Lung (tissue), 12 donors: ENCODE data around the gene DOCK4. TPM values are rescaled to one million over a fixed set of nuclear protein-coding genes. Genes with fewer than 3 reads are reported as not detected.

Experiments
- ATAC-seq: fragments of 200-7000 bp; cut with Tn5 transposase; one replicate; pipeline ENCODE4 v1.9.1; 2020; ENCODE audit warnings: moderate number of reproducible peaks; ENCODE audit not compliant: insufficient read depth, low FRiP score
- DNase-seq, 3 donors: peaks; one replicate each; pipeline ENCODE4 v3.0.0-alpha.2; 2013 to 2017
- H3K27ac ChIP-seq, 2 donors: one replicate each; pipeline ENCODE4 v1.5.1; 2013; ENCODE audit warnings: mild to moderate bottlenecking in 2 of 2, moderate library complexity in 2 of 2, control low read depth in 1 of 2, inconsistent platforms in 1 of 2, low read depth in 1 of 2, low read length in 1 of 2
- H3K27me3 ChIP-seq, 3 donors: one replicate each; pipeline ENCODE4 v1.5.1; 2013; ENCODE audit warnings: low read length in 2 of 3; ENCODE audit not compliant: control insufficient read depth in 3 of 3, insufficient read depth in 3 of 3
- H3K36me3 ChIP-seq, 4 donors: one replicate each; pipeline ENCODE4 v1.5.1; 2013; ENCODE audit warnings: low read length in 4 of 4, mild to moderate bottlenecking in 1 of 4, moderate library complexity in 1 of 4; ENCODE audit not compliant: control insufficient read depth in 4 of 4, insufficient read depth in 4 of 4
- H3K4me1 ChIP-seq, 5 donors: one replicate each; pipeline ENCODE4 v1.5.1; 2013; ENCODE audit warnings: low read length in 5 of 5, mild to moderate bottlenecking in 2 of 5, moderate library complexity in 1 of 5; ENCODE audit not compliant: control insufficient read depth in 5 of 5, insufficient read depth in 5 of 5
- H3K4me3 ChIP-seq: one replicate; pipeline ENCODE4 v1.5.1; 2013; ENCODE audit warnings: mild to moderate bottlenecking, control low read depth, moderate library complexity
- H3K9ac ChIP-seq, 2 donors: one replicate each; pipeline ENCODE4 v1.5.1; 2013; ENCODE audit warnings: low read length in 2 of 2, control low read depth in 1 of 2; ENCODE audit not compliant: insufficient read depth in 1 of 2
- H3K9me3 ChIP-seq, 4 donors: one replicate each; pipeline ENCODE4 v1.5.1; 2013; ENCODE audit warnings: low read length in 3 of 4, mild to moderate bottlenecking in 1 of 4, moderate library complexity in 1 of 4; ENCODE audit not compliant: control insufficient read depth in 4 of 4, insufficient read depth in 3 of 4
- CTCF ChIP-seq: IDR thresholded peaks from 2 replicates; pipeline ENCODE4 v1.5.1; 2012; ENCODE audit warnings: mild to moderate bottlenecking; ENCODE audit errors: control extremely low read depth, extremely low read depth
- WGBS, 2 donors: extraction: QIAGEN DNeasy Blood & Tissue Kit; methylation state at CpG; one replicate each; pipeline ENCODE4 v1.1.7; 2013; 5-methylcytosine and 5-hydroxymethylcytosine counted together
- polyA plus RNA-seq, 2 donors: library from polyadenylated mRNA; stranded (reverse); fragments of 200-250 nt; gene quantifications; one replicate each; pipeline ENCODE4 v1.2.1, GENCODE V29; 2013
- total RNA-seq, 2 donors: library from RNA; depleted of rRNA in 1 of 2; stranded (reverse); fragments of >200 nt in 1 of 2; gene quantifications; one replicate each; pipeline ENCODE4 v1.2.1, GENCODE V29; 2014 to 2021
- donor health status: control.
- donor health status: control.
- donor health status: Bipolar disorder and iron deficiency.
- donor health status: healthy.
- donor health status: DM: yes; HTN: yes; CAD: no.

The DOCK4 gene
- total and polyA plus RNA-seq, 4 donors, result 18.7 to 163 (median 40.3) TPM

- TF ChIP-seq CTCF, result peak; percentile 14
- no peaks in the 10 kb centered on the region for H3K4me1 ChIP-seq
- H3K27me3 ChIP-seq, result no peaks in the 10 kb centered on the region
- no peak overlapping the region for H3K27ac ChIP-seq
- WGBS, 2 donors, result 48 to 55% methylated on average over 8 of the region's 8 CpGs
- DNase-seq (peak; percentile 41 to 81 (median 73)), ATAC-seq (peak; percentile 78)
- peaks cover 0 to 53% (median 23%) of the 10 kb centered on the region in 4 donors for H3K36me3 ChIP-seq
- H3K9me3 ChIP-seq, result peaks cover 0 to 2% (median 0%) of the 10 kb centered on the region in 4 donors
- H3K4me3 ChIP-seq, result no peak overlapping the region
- H3K9ac ChIP-seq, result no peak overlapping the region
These were observed 464.4 kb downstream of the DOCK4 start for GRCh38 chr7:111741811-111742240.

- no peak for ATAC-seq
- no peak overlapping the region for H3K4me3 ChIP-seq
- no peak for TF ChIP-seq CTCF
- no peak for DNase-seq
- H3K4me1 ChIP-seq, result no peaks in the 10 kb centered on the region
- peaks cover 0 to 2% (median 0%) of the 10 kb centered on the region in 4 donors for H3K9me3 ChIP-seq
- H3K36me3 ChIP-seq, result peaks cover 4 to 49% (median 23%) of the 10 kb centered on the region in 4 donors
- H3K27ac ChIP-seq, result no peak overlapping the region
- WGBS, 2 donors, result 88 to 89% methylated on average over 3 of the region's 3 CpGs
- no peak overlapping the region for H3K9ac ChIP-seq
- H3K27me3 ChIP-seq, result no peaks in the 10 kb centered on the region
These were observed 465.3 kb downstream of the DOCK4 start for GRCh38 chr7:111740942-111741341.

- Histone ChIP-seq H3K36me3 (peaks cover 15 to 53% (median 32%) of the 10 kb centered on the region in 4 donors), H3K27ac (no peak overlapping the region), H3K9ac (no peak overlapping the region), H3K4me1 (peaks cover 0 to 14% (median 6%) of the 10 kb centered on the region in 5 donors), H3K4me3 (no peak overlapping the region), H3K9me3 (no peaks in the 10 kb centered on the region), H3K27me3 (no peaks in the 10 kb centered on the region)
- DNase-seq (no peak), ATAC-seq (no peak)
- 60 to 61% methylated on average over 4 of the region's 4 CpGs for WGBS, 2 donors
- TF ChIP-seq CTCF, result no peak
These were observed 469.7 kb downstream of the DOCK4 start for GRCh38 chr7:111736552-111736874.
